Muscle layer of colon (tissue), 2 donors: ENCODE data around the gene ITGBL1.

Experiments used
- H3K27ac ChIP-seq: one replicate; pipeline ENCODE4 v1.7.0; 2013; ENCODE audit warnings: low read depth, mild to moderate bottlenecking, low read length, moderate library complexity
- H3K27me3 ChIP-seq, 2 donors: one replicate each; pipeline ENCODE4 v1.7.0; 2013; ENCODE audit warnings: low read length in 2 of 2, mild to moderate bottlenecking in 2 of 2; ENCODE audit not compliant: insufficient read depth in 2 of 2, control insufficient read depth in 1 of 2
- H3K36me3 ChIP-seq: one replicate; pipeline ENCODE4 v1.7.0; 2013; ENCODE audit warnings: mild to moderate bottlenecking, low read length; ENCODE audit not compliant: insufficient read depth
- H3K4me1 ChIP-seq: one replicate; pipeline ENCODE4 v1.7.0; 2013; ENCODE audit warnings: mild to moderate bottlenecking, low read length; ENCODE audit not compliant: insufficient read depth
- H3K4me3 ChIP-seq, 2 donors: one replicate each; pipeline ENCODE4 v1.7.0; 2013; ENCODE audit warnings: low read length in 2 of 2, low read depth in 1 of 2, mild to moderate bottlenecking in 1 of 2, moderate library complexity in 1 of 2
- H3K9ac ChIP-seq: one replicate; pipeline ENCODE4 v1.7.0; 2013; ENCODE audit warnings: low read length
- H3K9me3 ChIP-seq: one replicate; pipeline ENCODE4 v1.7.0; 2013; ENCODE audit warnings: mild to moderate bottlenecking, low read length
- donor health status: abdominal sarcoma.
- donor health status: Adenocarcinoma of cecum.

ITGBL1 gene

DNA sequence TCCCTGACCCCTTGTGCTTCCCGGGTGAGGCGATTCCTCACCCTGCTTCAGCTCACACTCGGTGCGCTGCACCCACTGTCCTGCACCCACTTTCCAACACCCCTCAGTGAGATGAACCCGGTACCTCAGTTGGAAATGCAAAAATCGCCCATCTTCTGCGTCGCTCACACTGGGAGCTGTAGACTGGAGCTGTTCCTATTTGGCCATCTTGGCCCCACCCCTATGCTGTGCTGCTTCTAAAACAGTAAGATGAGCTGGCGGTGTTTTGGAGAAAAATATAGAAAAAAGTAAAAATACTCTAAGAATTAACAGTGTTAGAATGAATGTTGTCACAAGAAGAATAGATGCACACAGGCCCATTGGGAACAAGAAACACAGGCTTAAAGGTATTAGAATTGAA, 92.5 kb downstream of the ITGBL1 start:
- H3K36me3 ChIP-seq: no peaks in the 10 kb centered on the region
- no peaks in the 10 kb centered on the region for H3K9me3 ChIP-seq
- no peaks in the 10 kb centered on the region for H3K4me1 ChIP-seq
- H3K27me3 ChIP-seq: no peaks in the 10 kb centered on the region
- no peak overlapping the region for H3K9ac ChIP-seq
- no peak overlapping the region for H3K4me3 ChIP-seq
- no peak overlapping the region for H3K27ac ChIP-seq

DNA sequence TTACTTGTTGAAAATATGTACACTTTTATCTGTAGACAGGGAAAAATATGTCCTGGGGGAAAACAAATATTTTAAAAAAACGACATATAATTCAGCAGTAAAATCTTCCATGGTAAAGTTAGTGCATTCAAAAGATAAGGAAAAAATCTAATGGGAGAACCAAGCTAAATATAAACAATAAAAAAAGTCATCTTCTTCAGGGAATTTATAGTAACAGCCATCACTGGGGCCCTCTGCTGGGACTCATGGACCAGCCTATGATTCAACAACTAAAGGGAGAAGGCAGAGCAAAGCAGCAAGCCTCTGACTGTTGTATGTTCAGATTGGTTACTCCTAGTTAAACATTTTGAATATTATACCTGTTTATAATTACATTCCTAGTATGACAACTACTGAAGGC, 93.0 kb downstream of the ITGBL1 start:
- Histone ChIP-seq H3K36me3 (no peaks in the 10 kb centered on the region), H3K27ac (no peak overlapping the region), H3K9ac (no peak overlapping the region), H3K4me1 (no peaks in the 10 kb centered on the region), H3K27me3 (no peaks in the 10 kb centered on the region), H3K9me3 (no peaks in the 10 kb centered on the region), H3K4me3 (no peak overlapping the region)

DNA sequence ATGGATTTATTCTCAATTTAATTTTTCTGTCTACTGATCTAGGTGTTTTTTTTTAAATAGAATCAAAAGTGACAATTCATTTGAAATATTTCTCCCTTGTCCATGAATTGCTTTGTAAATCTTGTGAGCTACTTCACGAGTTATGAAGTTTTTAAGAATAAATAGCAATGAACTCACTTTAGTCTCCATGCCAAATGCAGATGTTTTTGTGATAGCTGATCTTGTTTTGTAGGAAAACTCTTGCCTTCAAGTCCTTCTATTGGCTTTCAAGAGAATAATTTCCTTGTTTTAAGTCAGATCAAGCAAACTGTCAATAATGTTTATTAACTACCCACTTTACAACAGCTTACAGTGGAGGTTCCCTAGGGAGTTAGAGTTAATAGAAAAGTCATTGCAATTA, 99.8 kb downstream of the ITGBL1 start:
- no peak overlapping the region for H3K9ac ChIP-seq
- no peaks in the 10 kb centered on the region for H3K36me3 ChIP-seq
- H3K4me3 ChIP-seq: no peak overlapping the region
- no peaks in the 10 kb centered on the region for H3K9me3 ChIP-seq
- H3K27ac ChIP-seq: no peak overlapping the region
- no peaks in the 10 kb centered on the region for H3K27me3 ChIP-seq
- H3K4me1 ChIP-seq: no peaks in the 10 kb centered on the region

DNA sequence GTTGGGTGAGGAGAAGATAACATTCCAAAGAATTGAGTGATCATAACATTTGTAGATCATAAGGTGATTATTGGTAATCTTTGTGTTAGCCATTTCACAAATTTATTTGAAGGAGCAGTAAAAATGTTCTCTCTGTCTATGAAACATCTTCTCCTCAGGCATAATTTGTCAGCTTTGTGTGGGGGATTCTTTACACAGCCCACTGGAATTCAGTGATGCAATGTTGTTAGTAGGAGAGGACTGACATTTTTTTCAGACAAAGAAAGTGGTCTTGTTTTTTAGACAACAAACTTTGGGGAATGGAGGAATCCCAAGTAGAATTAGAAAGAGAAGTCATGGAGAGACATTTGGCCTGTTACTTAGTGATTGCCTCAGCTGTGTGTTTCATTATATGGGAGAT, 100.3 kb downstream of the ITGBL1 start:
- H3K36me3 ChIP-seq: no peaks in the 10 kb centered on the region
- H3K27me3 ChIP-seq: no peaks in the 10 kb centered on the region
- no peak overlapping the region for H3K9ac ChIP-seq
- no peak overlapping the region for H3K4me3 ChIP-seq
- H3K4me1 ChIP-seq: no peaks in the 10 kb centered on the region
- H3K27ac ChIP-seq: no peak overlapping the region
- H3K9me3 ChIP-seq: no peaks in the 10 kb centered on the region

DNA sequence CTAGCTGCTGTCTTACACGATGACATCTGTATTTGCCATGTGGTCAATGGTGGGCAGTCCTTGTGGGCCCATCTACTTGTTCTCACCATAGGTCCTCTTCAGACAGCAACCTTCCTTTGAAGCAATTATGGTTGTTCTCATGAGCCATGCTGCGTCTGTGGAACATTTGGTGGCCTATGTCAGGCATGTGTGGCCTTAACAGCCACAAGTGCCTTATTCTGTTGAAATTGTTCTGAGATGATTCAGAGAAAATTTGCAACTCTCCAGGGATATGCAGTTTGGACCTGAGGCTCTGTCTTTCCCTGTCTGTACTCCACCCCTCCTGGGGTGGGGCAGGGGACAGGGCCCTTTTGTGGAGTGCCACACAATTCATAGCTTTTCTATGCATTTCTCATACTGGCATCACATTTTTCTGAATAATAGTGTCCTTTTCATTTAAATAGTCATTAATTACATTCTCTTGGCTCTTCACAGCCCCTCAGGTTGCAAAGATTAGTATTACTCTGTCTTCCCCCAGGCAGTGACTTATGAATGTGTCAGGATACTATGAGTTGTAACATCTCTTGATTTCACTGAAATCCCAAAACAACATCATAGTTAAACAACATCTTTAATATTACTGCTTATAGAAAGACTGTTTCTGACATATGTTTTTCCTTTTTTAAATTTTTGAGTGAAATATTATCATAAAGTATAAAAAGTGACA, 102.1 kb downstream of the ITGBL1 start:
- no peaks in the 10 kb centered on the region for H3K9me3 ChIP-seq
- no peaks in the 10 kb centered on the region for H3K4me1 ChIP-seq
- H3K9ac ChIP-seq: no peak overlapping the region
- H3K27me3 ChIP-seq: no peaks in the 10 kb centered on the region
- H3K4me3 ChIP-seq: no peak overlapping the region
- H3K27ac ChIP-seq: no peak overlapping the region
- no peaks in the 10 kb centered on the region for H3K36me3 ChIP-seq

DNA sequence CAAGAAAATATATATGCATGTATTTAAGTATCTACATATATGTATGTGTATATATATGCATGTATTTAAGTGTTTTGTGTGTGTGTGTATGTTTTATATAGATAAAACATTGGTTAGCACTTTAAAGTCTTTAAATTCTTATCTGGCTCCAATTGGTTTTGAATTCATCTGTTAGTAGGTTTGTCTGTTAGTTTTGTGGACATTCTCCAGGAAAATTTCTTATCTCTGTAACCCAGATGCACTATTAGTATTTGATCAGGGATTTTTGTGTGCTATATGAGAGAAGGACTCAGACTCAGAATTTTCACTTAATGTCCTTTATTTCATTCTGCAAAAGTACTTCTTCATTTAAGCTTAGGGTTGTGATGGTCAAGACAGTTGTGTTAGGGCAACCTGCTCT, 103.1 kb downstream of the ITGBL1 start:
- H3K27ac ChIP-seq: no peak overlapping the region
- no peaks in the 10 kb centered on the region for H3K4me1 ChIP-seq
- no peak overlapping the region for H3K4me3 ChIP-seq

DNA sequence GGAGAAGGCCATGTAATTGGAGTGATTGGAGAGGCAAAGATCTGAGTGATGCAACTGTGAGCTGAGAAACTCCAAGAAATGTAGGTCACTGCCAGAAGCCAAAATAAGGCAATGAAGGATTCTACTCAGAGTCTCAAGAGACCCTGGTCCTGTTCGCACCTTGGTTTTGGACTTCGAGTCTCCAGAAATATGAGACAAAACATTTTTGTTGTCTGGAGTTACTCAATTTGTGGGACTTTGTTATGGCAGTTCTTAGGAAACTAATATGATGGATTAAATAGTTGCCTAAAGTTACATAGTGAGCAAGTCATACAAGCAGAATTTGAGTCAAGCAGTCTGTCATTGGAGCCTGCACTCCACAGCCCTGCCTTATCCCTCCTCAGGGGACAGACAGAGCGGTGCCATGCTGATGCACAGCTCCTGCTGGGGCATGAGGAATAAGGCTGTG, 104.2 kb downstream of the ITGBL1 start:
- no peak overlapping the region for H3K27ac ChIP-seq
- no peaks in the 10 kb centered on the region for H3K27me3 ChIP-seq
- H3K4me1 ChIP-seq: no peaks in the 10 kb centered on the region
- no peaks in the 10 kb centered on the region for H3K9me3 ChIP-seq
- H3K36me3 ChIP-seq: no peaks in the 10 kb centered on the region
- H3K9ac ChIP-seq: no peak overlapping the region
- H3K4me3 ChIP-seq: no peak overlapping the region

More for the DNA sequence above, 103.1 kb downstream of the ITGBL1 start:
- H3K27me3 ChIP-seq: no peaks in the 10 kb centered on the region
- H3K36me3 ChIP-seq: no peaks in the 10 kb centered on the region
- H3K9me3 ChIP-seq: no peaks in the 10 kb centered on the region
- H3K9ac ChIP-seq: no peak overlapping the region

DNA sequence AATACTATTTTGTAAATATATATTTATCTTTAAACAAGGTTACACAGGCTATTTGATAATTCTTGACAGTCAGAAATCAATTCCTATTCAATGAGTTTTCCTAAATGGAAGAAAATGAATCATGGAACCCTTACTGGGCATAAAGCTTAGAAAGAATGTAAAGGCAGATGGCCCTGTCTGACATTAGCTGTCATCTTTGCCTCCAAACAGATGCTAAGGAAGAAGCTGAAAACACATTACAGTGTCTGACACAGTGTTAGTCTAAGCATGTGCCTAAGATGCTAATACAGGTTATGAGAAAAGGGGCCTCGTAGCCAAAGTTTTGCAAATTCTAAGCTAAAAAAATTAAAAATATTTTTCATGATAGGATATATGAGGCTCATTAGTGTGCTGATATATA, 112.8 kb downstream of the ITGBL1 start:
- H3K27me3 ChIP-seq: no peaks in the 10 kb centered on the region
- H3K9me3 ChIP-seq: no peaks in the 10 kb centered on the region
- H3K36me3 ChIP-seq: no peaks in the 10 kb centered on the region
- no peaks in the 10 kb centered on the region for H3K4me1 ChIP-seq
- no peak overlapping the region for H3K9ac ChIP-seq
- H3K27ac ChIP-seq: no peak overlapping the region
- no peak overlapping the region for H3K4me3 ChIP-seq

DNA sequence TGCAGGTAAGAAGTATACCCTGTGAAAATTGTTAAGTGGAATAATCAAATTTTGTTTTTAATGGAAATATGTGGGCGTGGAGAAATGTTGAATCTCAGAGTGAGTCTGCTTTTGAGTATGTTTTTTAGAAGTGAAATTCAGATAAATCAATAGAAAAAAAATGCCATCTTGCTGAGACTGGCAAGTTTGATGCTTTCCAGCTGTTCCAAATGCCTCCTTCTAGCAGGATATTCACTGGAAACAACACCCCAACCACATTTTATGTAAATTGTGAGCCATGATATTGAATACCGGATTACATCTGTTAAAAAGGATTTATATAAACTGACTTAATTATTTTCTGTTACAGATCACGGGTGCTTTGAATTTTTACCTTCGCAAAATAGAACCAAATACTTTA, 115.4 kb downstream of the ITGBL1 start:
- Histone ChIP-seq H3K27me3 (no peaks in the 10 kb centered on the region), H3K27ac (no peak overlapping the region), H3K9ac (no peak overlapping the region), H3K9me3 (no peaks in the 10 kb centered on the region), H3K36me3 (no peaks in the 10 kb centered on the region), H3K4me3 (no peak overlapping the region), H3K4me1 (no peaks in the 10 kb centered on the region)

DNA sequence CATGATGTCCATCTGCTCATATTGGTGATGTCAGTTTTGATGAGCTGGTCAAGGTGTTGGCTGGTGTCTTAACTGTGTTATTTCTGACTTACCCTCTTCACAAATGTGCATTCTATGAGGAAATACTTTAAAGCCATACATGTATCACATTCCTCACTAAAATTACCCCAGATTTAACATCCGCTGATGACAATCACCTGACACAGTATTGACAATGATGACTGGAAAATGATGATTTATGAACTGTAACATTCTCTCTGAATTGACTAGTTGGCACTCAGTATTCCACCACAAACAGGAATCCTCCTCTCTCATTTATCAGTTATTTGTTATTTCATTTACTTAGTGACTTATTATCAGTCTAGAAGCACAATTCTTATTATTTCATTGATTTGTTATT, 117.3 kb downstream of the ITGBL1 start:
- Histone ChIP-seq H3K27ac (no peak overlapping the region), H3K27me3 (no peaks in the 10 kb centered on the region), H3K4me1 (no peaks in the 10 kb centered on the region), H3K9me3 (no peaks in the 10 kb centered on the region), H3K36me3 (no peaks in the 10 kb centered on the region), H3K4me3 (no peak overlapping the region), H3K9ac (no peak overlapping the region)

DNA sequence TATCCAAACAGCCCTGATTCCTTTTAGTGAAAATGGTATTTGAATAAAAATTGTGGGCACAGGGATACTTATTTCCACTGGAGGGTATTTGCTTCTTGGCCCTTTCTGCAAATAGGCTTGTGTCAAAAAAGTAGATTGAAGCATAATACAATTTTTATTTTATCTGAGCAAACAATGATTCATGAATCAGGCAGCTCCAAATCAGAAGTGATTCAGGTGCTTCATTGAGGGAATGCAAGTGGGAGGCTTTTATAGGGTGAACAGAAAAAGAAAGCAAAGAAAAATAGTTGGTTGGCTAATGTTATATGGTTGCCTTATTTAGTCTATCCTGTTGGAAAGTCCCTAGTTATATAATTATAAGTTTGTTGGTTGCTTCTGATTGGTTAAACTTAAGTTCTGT, 117.9 kb downstream of the ITGBL1 start:
- no peak overlapping the region for H3K27ac ChIP-seq
- no peaks in the 10 kb centered on the region for H3K4me1 ChIP-seq
- H3K36me3 ChIP-seq: no peaks in the 10 kb centered on the region
- H3K27me3 ChIP-seq: no peaks in the 10 kb centered on the region
- no peak overlapping the region for H3K9ac ChIP-seq
- no peak overlapping the region for H3K4me3 ChIP-seq
- H3K9me3 ChIP-seq: no peaks in the 10 kb centered on the region

DNA sequence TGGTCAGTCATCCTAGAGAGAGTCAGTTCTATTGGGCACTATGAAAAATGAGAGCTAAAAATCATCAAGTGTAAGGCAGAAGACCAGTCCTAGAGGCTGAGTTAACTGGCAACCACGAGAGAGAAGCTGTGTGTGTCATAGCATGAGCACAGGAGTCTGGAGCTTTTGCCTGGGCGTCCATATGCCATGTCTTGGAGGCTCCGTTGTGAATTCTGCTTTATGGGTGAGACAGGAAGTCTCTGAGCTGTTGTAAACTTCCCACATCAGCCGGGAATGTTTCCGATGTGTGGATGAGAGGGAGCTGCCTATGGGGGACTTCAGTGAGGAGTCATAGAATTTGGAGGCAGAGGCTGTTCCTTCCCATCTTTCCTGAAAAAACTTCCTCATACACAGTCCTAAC, 120.0 kb downstream of the ITGBL1 start:
- no peaks in the 10 kb centered on the region for H3K27me3 ChIP-seq
- no peak overlapping the region for H3K27ac ChIP-seq
- no peaks in the 10 kb centered on the region for H3K9me3 ChIP-seq
- no peak overlapping the region for H3K9ac ChIP-seq
- no peaks in the 10 kb centered on the region for H3K4me1 ChIP-seq
- H3K4me3 ChIP-seq: no peak overlapping the region
- no peaks in the 10 kb centered on the region for H3K36me3 ChIP-seq
